Pancreas (tissue), 10 donors: ENCODE results near the gene DLG3. TPM values are rescaled to one million over a fixed set of nuclear protein-coding genes. Genes with fewer than 3 reads are reported as not detected.
A peak's percentile ranks its signal among the peaks of the same experiment; 100 is the strongest.

ENCODE experiments used
- ATAC-seq, 4 donors: fragments of 200-7000 bp; cut with Tn5 transposase; one replicate each; pipeline versions ENCODE4 v1.8.0 to v1.9.1; 2020; ENCODE audit warnings: mild to moderate bottlenecking in 4 of 4, moderate library complexity in 4 of 4
- DNase-seq, 6 donors: peaks; one replicate each; pipeline ENCODE4 v3.0.0-alpha.2; 2020
- FAIRE-seq: peaks from 2 replicates; lab custom pipeline; 2012; peaks lifted over from hg19 to GRCh38; lab: Jason Lieb, UNC
- H3K27ac ChIP-seq, 4 donors: fragments of 200-600 bp; sonication (generic); 1 replicate in 3 of 4; 2 replicates in 1 of 4; pipeline versions ENCODE4 v1.5.0 to v1.8.0; 2020
- H3K27me3 ChIP-seq, 4 donors: fragments of 200-600 bp; one replicate each; pipeline ENCODE4 v1.8.0; 2021
- H3K36me3 ChIP-seq, 3 donors: fragments of 200-600 bp; sonication (generic) in 1 of 3; one replicate each; pipeline versions ENCODE4 v1.5.0 to v1.8.0; 2020 to 2021
- H3K4me1 ChIP-seq, 3 donors: fragments of 200-600 bp; one replicate each; pipeline ENCODE4 v1.8.0; 2021
- H3K4me3 ChIP-seq, 4 donors: fragments of 200-600 bp; sonication (generic) in 2 of 4; one replicate each; pipeline versions ENCODE4 v1.5.0 to v1.8.0; 2020 to 2021
- H3K9me3 ChIP-seq, 4 donors: fragments of 200-600 bp; one replicate each; pipeline ENCODE4 v1.8.0; 2021
- WGBS, 2 donors: extraction: QIAGEN DNeasy Blood & Tissue Kit; methylation state at CpG; one replicate each; pipeline ENCODE4 v1.1.7; 2013; 5-methylcytosine and 5-hydroxymethylcytosine counted together
- intact Hi-C, 3 donors: fragments of 100-400 bp; cut with DNase I; formaldehyde crosslinking; loops; one replicate each; pipeline versions ENCODE4 v1.11.1 to v1.14.2; 2022
- polyA plus RNA-seq, 2 donors: library from polyadenylated mRNA; stranded (reverse); fragments of 200-250 nt; gene quantifications; one replicate each; pipeline ENCODE4 v1.2.3, GENCODE V29; 2013
- total RNA-seq, 6 donors: library from RNA; stranded (reverse); fragmentation: NEBNext Ultra II Directional in 4 of 6; extraction: Animal tissue kit (Norgen Biotek cat#: 25700) in 4 of 6; gene quantifications; one replicate each; pipeline versions ENCODE4 v1.2.1 to v1.2.4, GENCODE V29; 2021 to 2023
- TF ChIP-seq, protein P1 (sequence below), 4 donors: fragments of 200-600 bp; sonication (generic) in 3 of 4; IDR thresholded peaks; one replicate each; pipeline versions ENCODE4 v1.5.0 to v1.8.0; 2021; ENCODE audit warnings: antibody characterized with exemption in 4 of 4
- donor health status: healthy with polysubstance abuse.
- donor health status: DM: no; HTN: no; CAD: no; lungs with moderate emphysema.
- donor health status: DM: no; HTN: no; CAD: no.
- donor health status: control.
- donor health status: control.
- donor health status: Bipolar disorder and iron deficiency.
- donor health status: DM: yes; HTN: yes; CAD: no.
- donor health status: DM: no; HTN: no; CAD: no.
- donor health status: DM: no; HTN: no; CAD: no.
- donor health status: DM: yes; HTN: yes; CAD: no.

DLG3 gene
- total and polyA plus RNA-seq, 8 donors = 18.7 to 55.7 (median 43.2) TPM

DNA sequence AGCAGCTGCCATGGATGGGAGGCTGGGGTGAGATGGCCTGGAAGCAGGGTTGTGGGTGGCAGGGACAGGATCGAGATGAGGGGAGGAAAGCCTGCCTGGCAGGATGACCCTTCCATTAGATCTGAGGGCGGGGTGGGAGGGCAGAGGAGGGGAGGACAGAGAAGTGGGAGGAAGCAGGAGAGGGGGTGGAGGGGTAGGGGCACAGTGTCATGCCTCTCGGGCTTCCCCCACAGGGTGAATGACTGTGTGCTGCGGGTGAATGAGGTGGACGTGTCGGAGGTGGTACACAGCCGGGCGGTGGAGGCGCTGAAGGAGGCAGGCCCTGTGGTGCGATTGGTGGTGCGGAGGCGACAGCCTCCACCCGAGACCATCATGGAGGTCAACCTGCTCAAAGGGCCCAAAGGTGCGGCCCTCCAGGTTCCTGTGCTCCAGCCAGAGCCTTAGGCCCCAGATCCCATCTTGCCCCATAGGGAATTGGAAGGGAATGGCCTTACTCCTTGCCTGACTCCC, 4.9 kb downstream of the DLG3 start:
- TF ChIP-seq, protein P1, sequence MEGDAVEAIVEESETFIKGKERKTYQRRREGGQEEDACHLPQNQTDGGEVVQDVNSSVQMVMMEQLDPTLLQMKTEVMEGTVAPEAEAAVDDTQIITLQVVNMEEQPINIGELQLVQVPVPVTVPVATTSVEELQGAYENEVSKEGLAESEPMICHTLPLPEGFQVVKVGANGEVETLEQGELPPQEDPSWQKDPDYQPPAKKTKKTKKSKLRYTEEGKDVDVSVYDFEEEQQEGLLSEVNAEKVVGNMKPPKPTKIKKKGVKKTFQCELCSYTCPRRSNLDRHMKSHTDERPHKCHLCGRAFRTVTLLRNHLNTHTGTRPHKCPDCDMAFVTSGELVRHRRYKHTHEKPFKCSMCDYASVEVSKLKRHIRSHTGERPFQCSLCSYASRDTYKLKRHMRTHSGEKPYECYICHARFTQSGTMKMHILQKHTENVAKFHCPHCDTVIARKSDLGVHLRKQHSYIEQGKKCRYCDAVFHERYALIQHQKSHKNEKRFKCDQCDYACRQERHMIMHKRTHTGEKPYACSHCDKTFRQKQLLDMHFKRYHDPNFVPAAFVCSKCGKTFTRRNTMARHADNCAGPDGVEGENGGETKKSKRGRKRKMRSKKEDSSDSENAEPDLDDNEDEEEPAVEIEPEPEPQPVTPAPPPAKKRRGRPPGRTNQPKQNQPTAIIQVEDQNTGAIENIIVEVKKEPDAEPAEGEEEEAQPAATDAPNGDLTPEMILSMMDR (IDR thresholded peaks at IDR 0.05) = no peak
- intact Hi-C loops = loop anchor here in 1 of 3 donors (10.0 kb wide), 1 partner anchor 105 kb away; no protein-coding TSS in a partner anchor
- no peak for FAIRE-seq
- no peaks in the 10 kb centered on the region for H3K36me3 ChIP-seq
- 96 to 99% methylated on average over 14 of the region's 14 CpGs for WGBS, 2 donors
- ATAC-seq = no peak
- DNase-seq = no peak
- no peaks in the 10 kb centered on the region for H3K9me3 ChIP-seq
- H3K4me3 ChIP-seq = no peak overlapping the region
- peaks cover 0 to 3% (median 0%) of the 10 kb centered on the region in 3 donors for H3K4me1 ChIP-seq
- no peaks in the 10 kb centered on the region for H3K27me3 ChIP-seq
- no peak overlapping the region for H3K27ac ChIP-seq

DNA sequence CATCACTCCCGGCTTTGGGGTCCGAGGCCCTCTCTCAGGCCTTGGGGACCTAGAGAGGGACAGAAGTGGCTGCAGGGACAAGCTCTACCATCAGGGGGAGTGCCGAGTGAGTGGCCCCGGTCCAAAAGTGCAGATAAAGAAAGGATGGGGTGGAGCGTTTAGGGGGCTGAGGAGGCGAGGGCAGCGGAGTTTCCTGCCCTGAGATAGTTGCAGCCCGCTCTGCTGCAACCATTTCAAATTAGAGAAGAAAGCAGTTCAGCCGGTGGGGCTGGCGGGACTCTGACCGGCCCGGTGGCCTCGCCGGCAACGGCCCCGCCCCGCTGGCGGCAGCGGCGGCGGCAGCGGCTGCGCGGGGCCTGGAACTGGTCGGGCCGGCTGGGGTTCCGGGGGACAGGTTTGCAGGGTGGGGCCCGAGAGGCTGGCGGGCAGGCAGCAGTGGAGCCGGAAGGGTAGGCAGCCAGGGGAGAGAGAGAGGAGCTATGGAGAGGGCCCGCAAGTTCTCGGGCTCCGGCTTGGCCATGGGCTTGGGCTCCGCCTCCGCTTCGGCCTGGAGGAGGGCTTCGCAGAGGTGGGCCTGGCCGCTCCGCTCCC, 7.6 kb downstream of the DLG3 start:
- Histone ChIP-seq H3K4me1 (peaks cover 0 to 3% (median 0%) of the 10 kb centered on the region in 3 donors), H3K27me3 (no peaks in the 10 kb centered on the region), H3K27ac (peak overlapping the region in 2 of 4 donors; percentile 55 to 74), H3K4me3 (peak overlapping the region; percentile 20 to 56 (median 35)), H3K9me3 (no peaks in the 10 kb centered on the region), H3K36me3 (no peaks in the 10 kb centered on the region)
- ATAC-seq (peak; percentile 11 to 36 (median 32)), DNase-seq (peak; percentile 39 to 82 (median 64)), FAIRE-seq (no peak)
- 1 to 18% methylated on average over 39 of the region's 39 CpGs for WGBS, 2 donors
- intact Hi-C loops = no loop called here
- TF ChIP-seq, protein P1 (IDR thresholded peaks at IDR 0.05) = peak; percentile 39 to 53 (median 47)

- FAIRE-seq (no peak), DNase-seq (no peak), ATAC-seq (no peak)
- Histone ChIP-seq H3K4me3 (peak overlapping the region in 3 of 4 donors; percentile 25 to 56 (median 45)), H3K27me3 (no peaks in the 10 kb centered on the region), H3K27ac (peak overlapping the region in 2 of 4 donors; percentile 55 to 93), H3K36me3 (no peaks in the 10 kb centered on the region), H3K4me1 (peaks cover 0 to 7% (median 0%) of the 10 kb centered on the region in 3 donors), H3K9me3 (no peaks in the 10 kb centered on the region)
- intact Hi-C loops = no loop called here
- 32 to 49% methylated on average over 5 of the region's 5 CpGs for WGBS, 2 donors
- TF ChIP-seq, protein P1 (IDR thresholded peaks at IDR 0.05) = no peak
These were observed 8.5 kb downstream of the DLG3 start for GRCh38 chrX:70453024-70453618.

GRCh38 chrX:70454441-70455365, 10.1 kb downstream of the DLG3 start:
- peaks cover 0 to 8% (median 0%) of the 10 kb centered on the region in 3 donors for H3K4me1 ChIP-seq
- no peaks in the 10 kb centered on the region for H3K9me3 ChIP-seq
- TF ChIP-seq, protein P1 (IDR thresholded peaks at IDR 0.05) = peak; percentile 70 to 84 (median 77)
- H3K27ac ChIP-seq = peak overlapping the region; percentile 75 to 93 (median 85)
- H3K4me3 ChIP-seq = peak overlapping the region; percentile 35 to 48 (median 44)
- intact Hi-C loops = no loop called here
- H3K36me3 ChIP-seq = no peaks in the 10 kb centered on the region
- peak; percentile 87 to 95 (median 92) for DNase-seq
- no peaks in the 10 kb centered on the region for H3K27me3 ChIP-seq
- ATAC-seq = peak; percentile 83 to 91 (median 87)
- WGBS, 2 donors = 3 to 23% methylated on average over 41 to 47 of the region's 48 CpGs
- peak; percentile 5 for FAIRE-seq
